Ishikawa (cell line): ENCODE measurements around the gene CEP97.

ENCODE experiments used
- CEBPB ChIP-seq: IDR thresholded peaks from 2 replicates; pipeline ENCODE4 v1.6.1; 2012
- CREB1 ChIP-seq: IDR thresholded peaks from 2 replicates; pipeline ENCODE4 v1.6.1; 2012; ENCODE audit warnings: low read depth
- EGR1 ChIP-seq: IDR thresholded peaks from 2 replicates; pipeline ENCODE4 v1.6.1; 2012
- EP300 ChIP-seq: IDR thresholded peaks from 2 replicates; pipeline ENCODE4 v1.6.1; 2012; ENCODE audit warnings: borderline replicate concordance
- FOXM1 ChIP-seq: IDR thresholded peaks from 2 replicates; pipeline ENCODE4 v1.6.1; 2012; ENCODE audit warnings: low read depth, borderline replicate concordance
- NFIC ChIP-seq: IDR thresholded peaks from 2 replicates; pipeline ENCODE4 v1.6.1; 2012
- RAD21 ChIP-seq: IDR thresholded peaks from 2 replicates; pipeline ENCODE4 v1.6.1; 2012; ENCODE audit warnings: low read depth
- TAF1 ChIP-seq: IDR thresholded peaks from 2 replicates; pipeline ENCODE4 v1.6.1; 2012; ENCODE audit warnings: low read depth, mild to moderate bottlenecking
- TCF12 ChIP-seq: IDR thresholded peaks from 2 replicates; pipeline ENCODE4 v1.6.1; 2012; ENCODE audit warnings: low read depth
- TEAD4 ChIP-seq: IDR thresholded peaks from 2 replicates; pipeline ENCODE4 v1.6.1; 2012
- YY1 ChIP-seq: IDR thresholded peaks from 2 replicates; pipeline ENCODE4 v1.6.1; 2012; ENCODE audit warnings: low read depth
- ZBTB7A ChIP-seq: IDR thresholded peaks from 2 replicates; pipeline ENCODE4 v1.6.1; 2012; ENCODE audit warnings: low read depth
- TF ChIP-seq, protein P1 (sequence below): IDR thresholded peaks from 2 replicates; pipeline ENCODE4 v1.6.1; 2012
- TF ChIP-seq, protein P2 (sequence below): IDR thresholded peaks from 2 replicates; pipeline ENCODE4 v1.6.1; 2012
- TF ChIP-seq, protein P3 (sequence below): IDR thresholded peaks from 2 replicates; pipeline ENCODE4 v1.6.1; 2012; ENCODE audit warnings: low read depth, mild to moderate bottlenecking

The CEP97 gene

GRCh38 chr3:101719604-101720185, 4.7 kb upstream of the CEP97 start:
- TF ChIP-seq TCF12 = no peak
- TF ChIP-seq EGR1 = no peak
- no peak for TF ChIP-seq TAF1
- no peak for TF ChIP-seq TEAD4
- no peak for TF ChIP-seq FOXM1

DNA sequence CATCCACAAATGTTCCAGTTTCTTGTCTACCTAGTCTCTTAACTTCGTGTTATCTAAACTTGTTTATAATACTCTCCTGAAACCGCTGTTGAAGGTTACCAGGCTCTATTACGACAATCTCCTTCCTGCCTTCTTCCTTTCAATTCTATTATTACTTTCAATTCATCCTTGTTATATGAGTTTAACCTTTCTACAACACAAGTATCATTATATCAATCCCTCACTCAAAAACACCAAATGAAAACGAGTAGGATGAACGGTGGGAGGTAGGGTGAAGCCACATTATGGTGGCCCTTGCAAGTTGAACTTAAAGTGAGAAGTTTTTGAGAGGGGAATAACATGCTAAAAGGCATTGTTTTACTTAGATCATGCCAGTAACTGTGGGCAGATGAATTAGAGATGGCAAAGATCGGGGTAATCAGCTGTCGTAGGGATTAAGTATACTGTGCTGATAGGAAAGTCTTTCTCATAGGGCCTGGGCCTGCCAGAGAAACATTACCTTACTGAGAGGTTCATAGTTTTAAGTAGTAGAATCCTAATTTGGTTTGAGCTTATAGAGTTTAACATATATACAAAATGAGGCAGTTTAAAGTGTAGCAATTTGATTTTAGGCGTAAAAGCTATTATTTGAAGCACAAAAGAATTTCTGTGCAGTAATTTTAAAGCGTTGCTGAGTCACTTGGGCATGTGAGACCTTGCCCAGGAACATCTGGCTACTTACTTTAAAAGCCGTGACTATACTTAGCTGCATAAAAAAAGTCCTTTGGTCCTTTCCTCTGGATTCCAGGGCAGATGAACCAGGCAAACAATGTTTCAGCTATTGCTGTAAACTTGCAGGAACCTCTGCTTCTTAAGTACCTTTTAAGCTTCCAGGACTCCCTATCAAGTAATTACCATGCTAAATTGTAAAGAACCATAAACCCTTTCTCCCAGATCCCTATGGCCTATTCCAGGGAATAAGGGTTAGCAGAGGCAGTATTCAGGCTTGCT, 3.3 kb upstream of the CEP97 start:
- no peak for TF ChIP-seq RAD21
- TF ChIP-seq CEBPB = no peak
- no peak for TF ChIP-seq ZBTB7A
- TF ChIP-seq YY1 = no peak
- TF ChIP-seq, protein P1, sequence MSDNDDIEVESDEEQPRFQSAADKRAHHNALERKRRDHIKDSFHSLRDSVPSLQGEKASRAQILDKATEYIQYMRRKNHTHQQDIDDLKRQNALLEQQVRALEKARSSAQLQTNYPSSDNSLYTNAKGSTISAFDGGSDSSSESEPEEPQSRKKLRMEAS = no peak
- TF ChIP-seq TEAD4 = no peak
- TF ChIP-seq EGR1 = no peak

- TF ChIP-seq FOXM1 (no peak), TAF1 (no peak), NFIC (no peak), YY1 (no peak)
- TF ChIP-seq, protein P1 = no peak
These were observed 1.8 kb upstream of the CEP97 start for GRCh38 chr3:101722394-101723173.

GRCh38 chr3:101725194-101725889, 928 bp downstream of the CEP97 start:
- no peak for TF ChIP-seq CEBPB
- TF ChIP-seq TCF12 = no peak
- TF ChIP-seq, protein P2, sequence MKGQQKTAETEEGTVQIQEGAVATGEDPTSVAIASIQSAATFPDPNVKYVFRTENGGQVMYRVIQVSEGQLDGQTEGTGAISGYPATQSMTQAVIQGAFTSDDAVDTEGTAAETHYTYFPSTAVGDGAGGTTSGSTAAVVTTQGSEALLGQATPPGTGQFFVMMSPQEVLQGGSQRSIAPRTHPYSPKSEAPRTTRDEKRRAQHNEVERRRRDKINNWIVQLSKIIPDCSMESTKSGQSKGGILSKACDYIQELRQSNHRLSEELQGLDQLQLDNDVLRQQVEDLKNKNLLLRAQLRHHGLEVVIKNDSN = no peak
- no peak for TF ChIP-seq FOXM1
- no peak for TF ChIP-seq CREB1
- TF ChIP-seq TAF1 = no peak
- no peak for TF ChIP-seq ZBTB7A
- TF ChIP-seq, protein P3, sequence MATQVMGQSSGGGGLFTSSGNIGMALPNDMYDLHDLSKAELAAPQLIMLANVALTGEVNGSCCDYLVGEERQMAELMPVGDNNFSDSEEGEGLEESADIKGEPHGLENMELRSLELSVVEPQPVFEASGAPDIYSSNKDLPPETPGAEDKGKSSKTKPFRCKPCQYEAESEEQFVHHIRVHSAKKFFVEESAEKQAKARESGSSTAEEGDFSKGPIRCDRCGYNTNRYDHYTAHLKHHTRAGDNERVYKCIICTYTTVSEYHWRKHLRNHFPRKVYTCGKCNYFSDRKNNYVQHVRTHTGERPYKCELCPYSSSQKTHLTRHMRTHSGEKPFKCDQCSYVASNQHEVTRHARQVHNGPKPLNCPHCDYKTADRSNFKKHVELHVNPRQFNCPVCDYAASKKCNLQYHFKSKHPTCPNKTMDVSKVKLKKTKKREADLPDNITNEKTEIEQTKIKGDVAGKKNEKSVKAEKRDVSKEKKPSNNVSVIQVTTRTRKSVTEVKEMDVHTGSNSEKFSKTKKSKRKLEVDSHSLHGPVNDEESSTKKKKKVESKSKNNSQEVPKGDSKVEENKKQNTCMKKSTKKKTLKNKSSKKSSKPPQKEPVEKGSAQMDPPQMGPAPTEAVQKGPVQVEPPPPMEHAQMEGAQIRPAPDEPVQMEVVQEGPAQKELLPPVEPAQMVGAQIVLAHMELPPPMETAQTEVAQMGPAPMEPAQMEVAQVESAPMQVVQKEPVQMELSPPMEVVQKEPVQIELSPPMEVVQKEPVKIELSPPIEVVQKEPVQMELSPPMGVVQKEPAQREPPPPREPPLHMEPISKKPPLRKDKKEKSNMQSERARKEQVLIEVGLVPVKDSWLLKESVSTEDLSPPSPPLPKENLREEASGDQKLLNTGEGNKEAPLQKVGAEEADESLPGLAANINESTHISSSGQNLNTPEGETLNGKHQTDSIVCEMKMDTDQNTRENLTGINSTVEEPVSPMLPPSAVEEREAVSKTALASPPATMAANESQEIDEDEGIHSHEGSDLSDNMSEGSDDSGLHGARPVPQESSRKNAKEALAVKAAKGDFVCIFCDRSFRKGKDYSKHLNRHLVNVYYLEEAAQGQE = no peak
- TF ChIP-seq RAD21 = no peak
- no peak for TF ChIP-seq NFIC
- TF ChIP-seq, protein P1 = no peak
- TF ChIP-seq EP300 = no peak
- TF ChIP-seq EGR1 = no peak
- no peak for TF ChIP-seq YY1
- no peak for TF ChIP-seq TEAD4

DNA sequence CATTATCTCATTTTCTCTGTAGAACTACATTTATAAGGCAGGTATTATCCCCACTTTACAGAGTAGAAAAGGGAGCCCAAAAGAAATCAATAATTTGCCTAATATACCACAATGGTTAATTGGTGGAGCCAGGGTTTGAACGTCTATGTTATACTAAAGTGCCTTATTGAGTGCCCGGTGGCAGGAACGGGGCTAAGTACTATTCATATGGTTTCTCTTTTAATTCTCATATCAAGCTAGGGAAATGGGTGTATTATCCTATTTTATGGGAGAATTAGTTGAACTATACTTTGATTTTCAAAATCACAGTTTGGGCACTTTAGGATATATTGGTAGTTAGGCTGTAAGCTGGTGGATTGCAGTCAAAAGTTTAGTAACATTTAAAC, 1.5 kb downstream of the CEP97 start:
- no peak for TF ChIP-seq EGR1
- no peak for TF ChIP-seq TCF12
- TF ChIP-seq FOXM1 = no peak
- TF ChIP-seq, protein P2 = no peak
- TF ChIP-seq RAD21 = no peak
- no peak for TF ChIP-seq TEAD4
- TF ChIP-seq, protein P1 = no peak
- no peak for TF ChIP-seq TAF1
- TF ChIP-seq EP300 = no peak
- TF ChIP-seq NFIC = no peak
- TF ChIP-seq, protein P3 = no peak
- TF ChIP-seq ZBTB7A = no peak
- no peak for TF ChIP-seq CEBPB
- TF ChIP-seq CREB1 = no peak
- no peak for TF ChIP-seq YY1
